ENCODE results near the gene HELQ.

HELQ gene

DNA sequence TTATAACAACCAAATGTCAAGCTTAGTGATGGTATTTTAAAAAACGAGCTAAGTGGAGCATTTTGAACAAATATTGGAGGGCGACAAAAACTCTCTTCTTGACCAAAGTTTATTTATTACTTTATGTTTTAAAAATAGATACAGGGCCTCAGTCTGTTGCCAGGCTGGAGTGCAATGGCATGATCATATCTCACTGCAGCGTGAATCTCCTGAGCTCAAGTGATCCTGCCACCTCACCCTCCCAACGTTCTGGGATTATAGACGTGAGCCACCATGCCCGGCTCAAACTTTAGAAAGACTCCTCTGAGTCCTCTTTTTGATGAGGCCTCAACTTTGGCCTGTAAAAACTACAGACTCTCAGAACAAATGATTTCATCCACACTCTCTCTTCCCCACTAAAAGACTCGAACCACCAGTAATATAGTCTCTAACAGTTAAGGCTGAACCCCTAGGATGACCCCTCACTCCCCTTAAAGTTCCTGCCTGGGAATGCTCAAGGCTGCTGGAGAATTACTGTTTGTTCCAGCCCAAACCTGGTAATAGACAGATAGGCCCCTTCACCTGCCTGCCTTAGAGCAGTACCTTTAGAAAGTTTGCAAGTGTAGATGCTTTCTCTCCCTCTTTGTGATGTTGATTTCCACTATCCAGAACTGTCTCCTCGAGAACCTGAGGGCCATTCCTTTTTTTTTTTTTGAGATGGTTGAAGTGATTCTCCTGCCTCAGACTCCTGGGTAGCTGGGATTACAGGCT, 65.7 kb downstream of the HELQ start:
- Histone ChIP-seq H3K27ac (ENCODE audit: poor library complexity, severe bottlenecking) (no peak overlapping the region), H3K27me3 (ENCODE audit: insufficient read depth, poor library complexity, severe bottlenecking) (no peaks in the 10 kb centered on the region), H3K4me3 (ENCODE audit: severe bottlenecking) (no peak overlapping the region), H3K4me1 (ENCODE audit: insufficient read depth, poor library complexity, severe bottlenecking) (no peaks in the 10 kb centered on the region), H3K9me3 (ENCODE audit: severe bottlenecking) (no peaks in the 10 kb centered on the region), H3K36me3 (ENCODE audit: low read depth) (no peaks in the 10 kb centered on the region)
- no peak for ATAC-seq (ENCODE audit: low read depth)
- no peak for DNase-seq (ENCODE audit: low spot score)
- TF ChIP-seq, protein P1, sequence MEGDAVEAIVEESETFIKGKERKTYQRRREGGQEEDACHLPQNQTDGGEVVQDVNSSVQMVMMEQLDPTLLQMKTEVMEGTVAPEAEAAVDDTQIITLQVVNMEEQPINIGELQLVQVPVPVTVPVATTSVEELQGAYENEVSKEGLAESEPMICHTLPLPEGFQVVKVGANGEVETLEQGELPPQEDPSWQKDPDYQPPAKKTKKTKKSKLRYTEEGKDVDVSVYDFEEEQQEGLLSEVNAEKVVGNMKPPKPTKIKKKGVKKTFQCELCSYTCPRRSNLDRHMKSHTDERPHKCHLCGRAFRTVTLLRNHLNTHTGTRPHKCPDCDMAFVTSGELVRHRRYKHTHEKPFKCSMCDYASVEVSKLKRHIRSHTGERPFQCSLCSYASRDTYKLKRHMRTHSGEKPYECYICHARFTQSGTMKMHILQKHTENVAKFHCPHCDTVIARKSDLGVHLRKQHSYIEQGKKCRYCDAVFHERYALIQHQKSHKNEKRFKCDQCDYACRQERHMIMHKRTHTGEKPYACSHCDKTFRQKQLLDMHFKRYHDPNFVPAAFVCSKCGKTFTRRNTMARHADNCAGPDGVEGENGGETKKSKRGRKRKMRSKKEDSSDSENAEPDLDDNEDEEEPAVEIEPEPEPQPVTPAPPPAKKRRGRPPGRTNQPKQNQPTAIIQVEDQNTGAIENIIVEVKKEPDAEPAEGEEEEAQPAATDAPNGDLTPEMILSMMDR (IDR thresholded peaks at IDR 0.05; ENCODE audit: poor library complexity, severe bottlenecking), result no peak

DNA sequence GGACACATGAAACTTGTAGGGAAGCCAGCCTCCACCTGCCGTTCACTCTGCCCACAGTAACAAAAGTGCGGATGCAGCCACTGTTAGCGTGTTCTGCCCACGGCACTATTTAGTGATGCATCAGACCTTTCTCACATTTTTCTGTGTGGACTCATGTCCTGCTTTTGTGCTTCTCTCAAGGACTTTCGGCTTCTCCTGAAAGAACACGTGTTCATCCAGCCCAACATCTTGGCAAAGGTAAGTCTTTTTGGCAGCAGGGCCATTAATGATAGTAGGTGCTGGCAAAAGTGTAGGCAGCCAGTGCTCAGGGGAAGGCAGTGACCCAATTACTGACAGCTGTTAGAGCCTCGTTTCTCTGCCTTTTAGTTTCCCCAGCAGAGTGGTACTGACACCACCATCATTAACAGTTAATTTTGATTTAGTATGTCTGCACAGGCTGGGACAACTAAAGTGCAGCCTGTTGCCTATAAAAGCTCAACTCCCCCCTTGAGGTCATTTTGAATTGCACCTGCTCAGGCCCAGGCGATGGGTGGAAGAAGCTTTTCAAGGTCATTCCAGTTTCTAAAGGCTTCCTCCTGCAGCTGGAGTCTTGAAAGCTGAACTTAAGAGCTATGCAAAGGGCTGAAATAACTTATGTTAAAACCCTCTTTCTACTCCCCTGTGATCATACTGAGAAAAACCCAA, 66.4 kb downstream of the HELQ start:
- ATAC-seq (ENCODE audit: low read depth), result no peak
- H3K4me3 ChIP-seq (ENCODE audit: severe bottlenecking), result no peak overlapping the region
- H3K27me3 ChIP-seq (ENCODE audit: insufficient read depth, poor library complexity, severe bottlenecking), result no peaks in the 10 kb centered on the region
- no peak overlapping the region for H3K27ac ChIP-seq (ENCODE audit: poor library complexity, severe bottlenecking)
- H3K9me3 ChIP-seq (ENCODE audit: severe bottlenecking), result no peaks in the 10 kb centered on the region
- no peaks in the 10 kb centered on the region for H3K4me1 ChIP-seq (ENCODE audit: insufficient read depth, poor library complexity, severe bottlenecking)
- no peaks in the 10 kb centered on the region for H3K36me3 ChIP-seq (ENCODE audit: low read depth)
- TF ChIP-seq, protein P1 (IDR thresholded peaks at IDR 0.05; ENCODE audit: poor library complexity, severe bottlenecking), result no peak
- no peak for DNase-seq (ENCODE audit: low spot score)

DNA sequence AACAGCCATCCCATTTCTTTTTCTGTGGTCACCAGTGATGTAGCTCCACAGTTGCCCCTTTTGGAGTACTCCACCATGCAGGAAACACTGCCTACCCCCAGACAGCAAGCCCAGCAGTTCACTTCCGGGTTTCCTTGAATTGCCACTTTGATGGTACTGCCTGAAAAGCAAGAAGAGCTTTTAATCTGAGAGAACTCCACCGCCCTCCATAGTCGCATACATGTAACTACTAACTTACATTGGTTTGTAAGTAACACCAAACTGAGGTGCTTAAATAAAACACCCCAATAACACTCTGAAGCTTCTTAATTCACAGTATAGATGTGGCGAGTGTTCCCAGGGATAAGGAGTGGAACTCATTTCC, 67.3 kb downstream of the HELQ start:
- Histone ChIP-seq H3K36me3 (ENCODE audit: low read depth) (no peaks in the 10 kb centered on the region), H3K4me1 (ENCODE audit: insufficient read depth, poor library complexity, severe bottlenecking) (no peaks in the 10 kb centered on the region), H3K27me3 (ENCODE audit: insufficient read depth, poor library complexity, severe bottlenecking) (no peaks in the 10 kb centered on the region), H3K9me3 (ENCODE audit: severe bottlenecking) (no peaks in the 10 kb centered on the region), H3K4me3 (ENCODE audit: severe bottlenecking) (no peak overlapping the region), H3K27ac (ENCODE audit: poor library complexity, severe bottlenecking) (no peak overlapping the region)
- ATAC-seq (ENCODE audit: low read depth) (no peak), DNase-seq (ENCODE audit: low spot score) (no peak)
- TF ChIP-seq, protein P1 (IDR thresholded peaks at IDR 0.05; ENCODE audit: poor library complexity, severe bottlenecking), result no peak

DNA sequence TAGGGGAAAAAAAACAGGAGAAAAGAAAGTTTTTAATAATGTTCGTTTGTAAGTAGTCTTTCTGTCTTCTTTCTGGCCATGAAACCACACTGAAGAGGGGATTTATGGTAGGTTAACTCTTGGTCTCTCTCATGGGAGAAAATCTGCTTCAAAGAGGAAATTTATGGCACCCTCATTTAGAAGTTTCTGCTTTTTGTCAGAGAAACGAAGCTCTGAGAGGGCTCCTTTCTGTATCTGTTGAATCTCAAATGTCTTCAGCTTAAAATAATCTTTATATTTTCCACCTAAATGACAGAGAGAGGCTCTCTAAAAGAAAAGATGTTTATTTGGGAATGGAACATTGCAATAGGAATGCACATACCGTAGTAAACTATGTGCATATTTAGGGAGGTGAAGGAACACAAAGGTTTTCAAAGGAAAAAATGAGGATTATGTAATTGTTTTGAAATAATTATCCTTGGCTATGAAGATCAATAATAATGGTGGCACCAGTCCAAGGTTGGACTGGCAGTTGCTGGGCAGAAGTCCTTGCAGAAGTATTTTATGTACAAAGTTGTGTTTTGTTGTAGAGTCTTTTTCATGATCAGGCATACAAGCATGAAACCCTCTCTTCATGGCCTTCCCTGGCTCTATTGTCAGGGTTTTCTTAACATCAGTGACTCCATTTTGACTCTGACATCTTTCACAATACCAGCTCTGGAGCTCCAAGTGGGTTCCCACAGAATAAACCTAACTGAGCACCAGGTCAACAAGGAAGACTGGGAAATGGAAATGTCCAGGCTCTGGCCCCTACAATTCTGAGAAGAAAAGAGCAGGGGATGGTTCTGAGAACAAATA, 67.9 kb downstream of the HELQ start:
- no peaks in the 10 kb centered on the region for H3K9me3 ChIP-seq (ENCODE audit: severe bottlenecking)
- no peaks in the 10 kb centered on the region for H3K4me1 ChIP-seq (ENCODE audit: insufficient read depth, poor library complexity, severe bottlenecking)
- H3K27ac ChIP-seq (ENCODE audit: poor library complexity, severe bottlenecking), result no peak overlapping the region
- H3K4me3 ChIP-seq (ENCODE audit: severe bottlenecking), result no peak overlapping the region
- TF ChIP-seq, protein P1 (IDR thresholded peaks at IDR 0.05; ENCODE audit: poor library complexity, severe bottlenecking), result no peak
- ATAC-seq (ENCODE audit: low read depth), result no peak
- DNase-seq (ENCODE audit: low spot score), result no peak
- H3K36me3 ChIP-seq (ENCODE audit: low read depth), result no peaks in the 10 kb centered on the region
- H3K27me3 ChIP-seq (ENCODE audit: insufficient read depth, poor library complexity, severe bottlenecking), result no peaks in the 10 kb centered on the region
